DMS79 (cell line): ENCODE measurements around the gene PDE2A.
"Not testable (repeated sequence)": the region's sequence is repeated elsewhere in the genome, so short reads cannot be mapped to it uniquely, and the experiment has no call there.

Source experiments
- DNase-seq: peaks from one replicate; lab custom pipeline; 2025; lab: John Stamatoyannopoulos, UW

Gene PDE2A

DNA sequence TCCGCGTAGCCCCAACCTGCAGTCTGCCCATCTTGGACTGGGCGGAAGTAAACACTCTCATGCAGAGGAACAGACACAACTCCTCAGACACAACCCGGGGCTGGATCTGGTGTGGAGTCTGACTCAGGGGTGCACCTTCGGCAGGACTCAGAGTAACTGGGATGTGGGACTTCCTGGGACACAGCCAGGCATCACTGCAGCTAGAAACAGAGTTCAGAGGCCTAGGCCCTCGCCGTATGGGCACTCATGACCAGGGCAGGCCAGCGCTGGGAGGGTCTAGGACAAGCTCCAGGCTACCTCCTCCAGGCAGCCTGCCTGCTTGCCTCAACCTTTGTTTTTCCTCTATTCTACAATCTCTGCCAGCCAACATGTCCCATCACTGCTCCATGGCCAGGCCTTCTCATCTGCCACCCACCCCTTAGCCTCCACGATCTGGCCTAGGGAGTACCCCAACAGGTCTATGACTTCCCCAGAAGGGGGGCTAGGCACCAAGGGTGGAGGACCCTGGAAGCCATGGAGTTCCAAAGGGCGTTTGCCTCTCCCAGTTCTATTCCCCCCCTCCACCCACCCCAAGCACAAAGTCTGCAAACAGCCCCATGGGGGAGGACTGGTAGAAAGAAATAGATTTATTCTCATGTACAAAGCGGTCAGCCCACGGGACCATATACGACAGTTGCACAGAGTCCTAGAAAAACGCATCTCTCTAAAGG, 98.5 kb downstream of the PDE2A start:
- no peak for DNase-seq

DNA sequence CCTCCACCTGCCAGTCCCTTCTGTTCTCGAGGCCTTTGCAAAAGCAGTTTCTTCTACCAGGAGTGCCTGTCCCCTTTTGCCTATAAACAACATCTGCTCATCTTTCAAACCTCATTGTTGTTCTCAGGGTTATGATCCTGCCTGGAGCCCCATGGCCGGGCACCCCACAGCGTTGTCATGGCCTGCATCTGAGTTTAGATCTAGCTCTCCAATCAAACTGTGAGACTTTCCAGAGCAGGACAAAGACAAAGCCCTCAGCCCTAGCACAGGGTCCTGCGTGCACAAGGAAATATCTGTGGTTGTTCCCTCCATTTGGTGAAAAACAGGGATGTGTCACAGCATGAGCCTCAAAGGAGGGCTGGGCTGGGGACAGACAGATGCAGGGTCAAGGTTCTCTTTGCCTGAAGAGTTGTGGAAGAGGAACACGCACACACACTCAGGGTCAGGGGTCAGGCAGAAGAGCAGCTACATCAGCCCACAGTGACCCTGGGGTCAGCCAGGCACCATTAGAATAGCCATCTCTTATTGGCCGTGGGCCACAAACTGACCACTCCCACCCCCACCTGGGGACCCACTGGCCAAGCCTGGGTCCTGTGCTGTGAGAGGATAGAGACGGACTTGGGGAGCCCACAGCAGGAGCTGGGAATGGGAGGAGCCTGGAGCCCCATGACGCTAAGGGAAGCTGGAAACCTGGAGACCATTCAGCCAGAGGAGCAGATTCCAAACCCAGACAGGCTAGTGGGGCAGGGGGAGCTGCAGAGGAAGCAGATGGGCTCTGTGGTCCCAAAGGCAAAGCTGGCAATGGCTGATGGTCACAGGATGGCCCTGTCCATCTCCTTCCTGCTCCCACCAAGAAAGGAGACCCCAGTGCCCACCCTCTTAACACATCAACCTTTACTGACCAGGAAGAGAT, 99.4 kb downstream of the PDE2A start:
- no peak for DNase-seq

DNA sequence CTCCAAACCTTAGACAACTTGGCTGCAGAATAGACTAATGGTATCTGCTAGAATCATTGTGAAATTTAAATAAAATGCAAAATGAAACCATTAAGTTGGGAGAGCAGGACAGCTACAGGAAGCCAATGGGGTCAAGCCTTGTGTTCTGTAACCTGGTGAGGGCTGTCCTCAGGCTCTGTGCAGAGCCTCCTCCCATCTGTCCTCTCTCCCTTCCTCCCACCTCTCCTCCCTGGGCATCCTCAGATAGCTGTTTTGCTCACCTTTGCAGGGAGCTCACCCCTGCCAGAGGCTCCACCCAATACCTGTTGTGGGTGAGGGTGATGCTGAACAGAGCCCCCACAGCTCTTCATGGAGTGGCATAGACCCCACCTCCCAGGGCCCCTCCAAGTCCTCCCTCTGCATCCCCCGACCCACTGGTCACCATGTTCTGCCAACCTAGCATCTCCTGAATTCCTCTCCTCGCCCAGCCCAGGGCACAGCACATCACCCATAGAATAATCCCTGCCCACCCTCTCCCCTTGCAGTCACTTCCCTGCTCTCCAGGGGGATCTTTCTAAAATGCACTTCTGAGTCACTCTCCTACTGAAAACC, 100.3 kb downstream of the PDE2A start:
- DNase-seq, result no peak

DNA sequence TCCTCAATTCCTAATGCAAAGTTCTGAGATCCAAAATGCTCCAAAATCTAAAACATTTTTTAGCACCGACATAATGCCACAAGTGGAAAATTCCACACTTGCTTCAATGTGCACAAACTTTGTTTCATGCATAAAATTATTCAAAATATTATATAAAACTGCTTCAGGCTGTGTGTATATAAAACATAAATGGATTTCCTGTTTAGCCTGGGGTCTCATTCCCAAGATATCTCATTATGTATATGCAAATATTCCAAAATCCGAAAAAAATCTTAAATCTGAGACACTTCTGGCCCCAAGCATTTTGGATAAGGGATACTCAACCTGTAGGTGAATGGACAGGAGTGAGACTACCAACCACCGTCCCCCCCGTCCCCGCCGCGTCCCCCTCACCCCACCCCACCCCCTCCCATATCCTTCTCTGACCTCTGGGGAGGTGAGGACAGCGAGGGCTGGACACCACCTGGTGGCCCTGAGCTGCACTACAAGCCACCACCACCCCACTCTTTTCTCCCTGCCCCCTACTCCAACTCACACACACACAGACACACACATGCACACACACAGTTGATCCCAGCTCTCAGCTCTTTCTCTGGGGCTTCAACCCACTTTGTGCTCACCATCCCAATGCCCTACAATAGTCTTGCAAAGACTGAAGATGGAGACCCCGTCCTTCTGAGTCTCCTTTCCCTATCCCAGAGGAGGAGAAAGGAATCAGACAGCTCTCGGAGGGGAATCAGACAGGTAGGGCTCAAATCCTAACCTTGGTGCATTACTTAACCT, 101.0 kb downstream of the PDE2A start:
- DNase-seq, result no peak

DNA sequence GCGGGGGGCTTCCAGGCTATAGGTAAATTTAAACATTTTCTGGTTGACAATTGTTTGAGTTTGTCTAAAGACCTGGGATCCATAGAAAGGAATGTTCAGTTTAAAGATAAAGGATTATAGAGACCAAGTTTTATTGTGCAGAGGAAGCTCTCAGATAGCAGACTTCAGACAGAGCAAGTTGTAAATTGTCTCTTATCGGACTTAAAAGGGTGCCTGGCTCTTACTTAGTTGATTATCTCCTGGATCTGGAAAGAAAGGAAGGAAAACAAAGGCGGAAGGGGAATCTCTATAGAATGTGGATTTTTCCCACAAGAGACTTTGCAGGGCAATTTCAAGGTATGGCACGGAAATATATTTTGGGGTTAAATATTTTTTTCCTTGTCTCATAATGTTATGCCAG, 101.7 kb downstream of the PDE2A start:
- DNase-seq, result not testable (repeated sequence)

DNA sequence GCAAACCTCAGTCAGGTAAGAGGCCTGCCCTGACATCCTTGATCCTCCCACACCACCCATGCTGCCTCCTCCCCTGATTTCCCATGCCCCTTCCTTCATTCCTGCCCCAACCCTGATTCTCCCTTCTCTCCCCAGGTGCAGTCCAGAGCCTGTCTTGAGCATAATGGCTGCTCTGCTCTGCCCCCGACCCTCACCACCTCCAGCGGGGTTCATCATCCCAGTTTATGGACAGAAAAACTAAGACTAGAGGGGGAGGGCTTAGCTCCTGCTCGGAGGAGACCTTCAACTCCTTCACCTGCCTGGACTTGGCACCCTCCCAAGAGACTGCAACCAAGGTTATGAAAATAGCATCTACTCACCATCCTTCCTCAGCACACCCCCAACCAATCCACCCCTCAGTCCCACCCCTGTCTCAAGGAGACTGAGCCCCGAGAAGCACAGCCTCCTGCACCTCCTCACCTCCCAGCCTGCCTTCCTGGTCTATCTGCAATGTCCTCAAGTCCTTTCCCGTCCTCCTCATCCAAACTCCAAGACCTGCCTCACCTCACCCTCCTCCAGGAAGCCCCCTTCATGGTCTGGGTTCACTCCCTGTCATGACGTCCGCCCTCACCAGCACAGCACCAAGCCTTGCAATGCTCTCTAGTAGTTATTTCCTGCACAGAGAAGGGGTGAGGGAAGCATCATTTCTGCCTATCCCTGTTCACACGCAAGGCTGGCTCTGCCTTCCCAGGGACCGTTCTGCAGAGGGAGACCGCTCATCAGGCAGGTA, 103.1 kb downstream of the PDE2A start:
- DNase-seq, result no peak

DNA sequence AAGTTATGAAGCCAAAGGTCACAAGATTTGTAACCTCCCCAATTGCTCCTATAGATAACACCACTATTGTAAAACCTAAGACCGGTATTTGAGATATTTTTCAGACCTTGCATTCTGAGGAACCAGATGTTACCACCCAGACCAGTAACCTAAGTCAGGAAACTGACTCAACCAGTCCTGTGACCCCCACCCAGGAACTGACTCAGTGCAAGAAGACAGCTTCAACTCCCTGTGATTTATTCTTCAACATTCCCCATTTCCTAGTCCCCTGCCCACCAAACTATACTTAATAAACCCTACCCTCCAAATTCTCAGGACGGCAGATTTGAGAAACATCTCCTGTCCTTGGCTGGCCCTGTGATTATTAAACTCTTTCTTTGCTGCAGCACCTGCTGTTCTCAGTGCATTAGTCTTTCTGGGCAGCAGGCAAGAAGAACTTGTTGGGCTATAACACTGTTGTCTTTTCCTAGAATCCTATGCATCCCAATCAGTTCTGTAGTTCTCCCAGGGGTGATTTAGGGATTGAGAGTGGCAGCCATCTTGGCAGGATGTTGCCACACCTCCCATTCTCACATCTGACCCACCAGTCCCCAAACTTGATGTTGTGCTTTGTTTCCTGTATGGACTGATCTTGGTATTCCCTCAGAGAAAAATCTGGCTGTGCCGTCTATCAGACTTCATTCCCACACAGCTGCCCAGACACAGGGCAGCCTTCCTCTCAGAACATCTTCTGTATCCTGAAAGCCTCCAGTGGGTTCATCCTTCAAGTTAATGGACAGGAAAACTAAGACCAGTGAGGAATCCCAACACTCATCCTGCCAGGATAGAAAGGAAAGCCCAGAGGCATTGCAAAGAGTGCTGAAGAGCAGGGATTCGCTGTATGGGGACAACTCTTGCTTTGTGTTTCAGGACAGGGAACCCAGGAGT, 104.0 kb downstream of the PDE2A start:
- DNase-seq, result no peak

DNA sequence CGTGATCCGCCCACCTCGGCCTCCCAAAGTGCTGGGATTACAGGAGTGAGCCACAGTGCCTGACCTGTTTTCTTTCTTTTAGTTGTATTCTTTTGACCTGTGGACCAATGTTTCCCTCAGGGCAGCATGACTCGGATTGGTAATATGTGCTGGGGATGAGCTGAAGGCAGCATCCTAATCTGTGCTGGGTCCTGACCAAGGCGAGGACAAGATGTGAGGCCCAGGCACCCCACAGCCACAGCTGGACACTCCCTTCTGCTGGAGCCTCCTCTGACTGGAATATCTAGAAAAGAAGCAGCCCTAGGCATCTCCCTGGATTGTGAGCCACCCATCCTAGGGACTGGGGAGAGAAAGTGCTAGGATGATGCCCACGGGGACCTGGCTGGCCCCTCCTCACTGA, 105.4 kb downstream of the PDE2A start:
- no peak for DNase-seq

DNA sequence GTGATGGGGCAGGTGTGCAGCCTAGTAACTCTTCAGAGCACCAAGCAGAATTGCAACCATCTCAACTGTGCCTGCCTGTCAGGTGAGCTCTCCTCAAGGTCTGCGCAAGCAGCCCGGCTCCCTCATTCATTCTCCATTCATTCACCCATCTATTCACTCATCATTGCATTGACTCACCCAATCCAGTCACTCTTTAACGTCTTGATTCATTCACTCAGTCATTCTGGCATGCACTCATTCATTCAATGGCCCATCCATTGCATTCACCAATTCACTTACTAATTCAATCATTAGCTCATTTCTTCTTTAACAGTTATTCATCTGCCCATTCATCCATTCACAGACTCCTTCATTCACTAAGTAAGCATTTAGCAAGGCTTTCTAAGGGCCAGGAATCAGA, 111.8 kb downstream of the PDE2A start:
- DNase-seq, result no peak

DNA sequence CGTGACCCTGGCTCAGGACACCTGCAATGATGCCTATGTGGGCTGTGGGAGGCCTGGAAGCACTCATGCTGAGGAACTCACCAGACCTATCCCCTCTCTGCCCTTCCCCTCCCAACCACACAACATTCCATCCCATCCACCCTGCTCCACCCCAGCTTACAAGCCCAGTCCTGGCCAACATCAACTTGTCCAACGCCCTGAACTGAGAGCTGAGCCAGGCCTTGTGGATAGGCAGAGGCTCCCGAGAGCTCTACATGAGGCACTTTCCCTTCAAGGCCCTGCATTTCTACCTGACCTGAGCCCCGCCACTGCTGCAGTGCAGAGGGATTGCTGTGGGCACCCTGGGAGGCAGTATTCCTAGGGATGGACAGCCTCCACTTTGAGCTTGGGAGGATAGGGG, 112.4 kb downstream of the PDE2A start:
- no peak for DNase-seq

DNA sequence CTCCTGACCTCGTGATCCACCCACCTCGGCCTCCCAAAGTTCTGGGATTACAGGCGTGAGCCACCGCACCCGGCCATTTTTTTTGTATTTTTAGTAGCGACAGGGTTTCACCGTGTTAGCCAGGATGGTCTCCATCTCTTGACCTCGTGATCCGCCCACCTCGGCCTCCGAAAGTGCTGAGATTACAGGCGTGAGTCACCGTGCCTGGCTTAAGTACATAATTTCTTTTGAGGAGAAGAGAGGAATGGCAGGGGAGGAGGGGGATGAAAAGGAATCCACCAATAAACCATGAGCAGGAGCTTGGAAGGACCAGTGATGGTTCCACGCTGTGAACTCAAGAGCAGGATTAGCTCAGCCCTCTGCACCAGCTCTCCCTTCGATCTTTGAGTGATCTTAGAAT, 113.4 kb downstream of the PDE2A start:
- not testable (repeated sequence) for DNase-seq

DNA sequence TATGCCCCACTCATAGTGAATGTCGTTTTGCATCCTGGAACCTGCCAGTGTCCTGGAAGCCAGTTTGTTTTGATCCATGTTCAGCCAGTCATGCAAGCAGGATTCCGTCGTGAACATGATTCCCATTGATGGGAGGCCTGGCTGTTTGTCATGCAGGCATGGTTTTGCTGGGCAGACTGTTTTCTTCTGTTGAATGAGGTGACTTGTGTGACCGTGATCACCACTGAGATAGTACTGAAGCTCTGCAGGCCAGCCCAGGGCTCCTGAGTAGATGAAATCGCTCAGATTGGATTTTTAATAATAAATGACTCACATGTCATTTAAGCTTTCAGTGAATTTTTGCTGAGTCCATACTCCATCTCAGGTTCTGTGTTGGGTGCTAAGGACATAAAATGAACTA, 117.8 kb downstream of the PDE2A start:
- DNase-seq, result no peak

DNA sequence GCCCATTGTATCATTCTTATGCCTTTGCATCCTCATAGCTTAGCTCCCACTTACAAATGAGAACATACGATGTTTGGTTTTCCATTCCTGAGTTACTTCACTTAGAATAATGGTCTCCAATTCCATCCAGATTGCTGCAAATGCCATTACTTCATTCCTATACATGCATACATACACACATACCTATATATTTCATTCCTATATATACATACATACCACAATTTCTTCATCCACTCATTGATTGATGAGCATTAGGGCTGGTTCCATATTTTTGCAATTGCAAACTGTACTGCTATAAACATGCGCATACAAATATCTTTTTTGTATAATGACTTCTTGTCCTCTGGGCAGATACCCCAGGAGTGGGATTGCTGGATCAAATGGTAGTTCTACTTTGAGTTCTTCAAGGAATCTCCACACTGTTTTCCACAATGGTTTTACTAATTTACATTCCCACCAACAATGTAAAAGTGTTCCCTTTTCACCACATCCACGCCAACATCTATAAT, 119.2 kb downstream of the PDE2A start:
- DNase-seq, result not testable (repeated sequence)

DNA sequence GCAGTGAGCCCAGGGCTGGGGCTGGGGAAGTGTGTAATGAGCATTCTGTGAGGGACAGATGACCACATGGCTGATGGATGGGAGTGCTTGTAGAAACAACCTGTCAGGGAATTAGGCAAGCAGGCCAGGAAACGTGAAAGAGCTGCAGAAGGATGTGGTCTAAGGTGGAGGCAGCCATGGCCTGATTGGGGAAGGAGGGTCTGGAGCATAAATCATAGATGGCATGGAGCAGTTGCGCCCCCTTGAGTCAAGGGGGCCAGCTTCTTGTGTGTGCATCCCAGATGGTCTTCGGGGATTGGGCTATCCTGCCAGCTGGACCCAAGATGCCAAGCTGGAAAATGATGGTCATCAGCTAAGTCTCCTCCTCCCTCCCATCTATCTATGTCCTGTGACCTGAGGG, 120.5 kb downstream of the PDE2A start:
- no peak for DNase-seq

DNA sequence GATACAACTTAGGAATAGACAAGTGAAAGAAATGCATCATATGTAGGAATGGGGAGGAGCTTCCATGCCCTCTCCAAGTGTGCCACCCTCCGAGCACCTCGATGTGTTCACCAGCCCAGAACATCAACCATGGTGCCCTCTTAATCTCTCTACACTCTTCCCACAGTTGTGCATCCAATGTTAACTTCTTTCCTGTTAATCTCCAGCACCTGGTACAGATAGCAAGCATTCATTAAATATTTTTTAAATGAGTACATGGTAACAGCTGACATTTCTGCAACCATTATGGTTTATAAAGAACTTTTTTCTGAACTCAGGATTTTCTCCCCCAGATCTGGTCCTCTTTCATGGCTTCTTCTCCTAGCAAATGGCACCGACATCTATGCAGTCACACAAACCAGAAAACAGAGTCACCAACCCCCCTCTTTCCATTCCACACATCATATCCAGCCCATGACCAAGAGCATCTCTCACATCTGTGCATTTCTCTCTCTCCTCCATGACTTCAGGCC, 121.8 kb downstream of the PDE2A start:
- DNase-seq, result no peak

DNA sequence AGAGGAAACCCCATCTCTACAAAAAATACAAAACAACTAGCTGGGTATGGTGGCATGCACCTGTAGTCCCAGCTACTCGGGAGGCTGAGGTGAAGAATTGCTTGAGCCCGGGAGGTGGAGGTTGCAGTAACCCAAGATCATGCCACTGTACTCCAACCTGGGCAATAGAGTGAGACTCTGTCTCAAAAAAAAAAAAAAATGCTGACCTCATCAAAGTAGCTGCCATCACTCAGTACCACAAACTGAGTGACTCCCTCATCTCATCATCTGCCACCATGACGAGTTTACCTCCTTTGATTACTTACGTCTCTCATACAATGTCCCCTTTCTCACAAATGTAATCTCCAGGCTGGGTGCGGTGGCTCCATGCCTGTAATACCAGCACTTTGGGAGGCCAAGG, 122.7 kb downstream of the PDE2A start:
- DNase-seq, result no peak

DNA sequence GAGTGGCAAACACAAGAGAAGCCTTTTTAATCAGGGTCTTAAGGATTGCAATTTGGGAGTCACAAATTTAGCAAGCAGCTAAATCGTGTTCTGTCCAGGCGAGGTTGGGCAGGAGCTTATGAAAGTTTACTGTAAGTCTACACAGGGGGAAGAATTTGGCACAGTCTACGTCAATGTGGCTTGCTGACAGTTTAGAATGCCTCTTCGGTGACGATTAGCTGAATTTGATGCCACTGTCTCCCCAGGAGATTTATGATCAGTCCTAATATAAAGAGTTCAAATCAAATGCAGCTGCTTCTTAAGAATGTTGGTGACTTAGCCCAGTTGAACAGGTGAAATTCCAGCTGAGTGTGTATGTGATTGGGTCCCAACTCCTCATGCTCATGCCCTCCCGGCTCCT, 125.8 kb downstream of the PDE2A start:
- no peak for DNase-seq

DNA sequence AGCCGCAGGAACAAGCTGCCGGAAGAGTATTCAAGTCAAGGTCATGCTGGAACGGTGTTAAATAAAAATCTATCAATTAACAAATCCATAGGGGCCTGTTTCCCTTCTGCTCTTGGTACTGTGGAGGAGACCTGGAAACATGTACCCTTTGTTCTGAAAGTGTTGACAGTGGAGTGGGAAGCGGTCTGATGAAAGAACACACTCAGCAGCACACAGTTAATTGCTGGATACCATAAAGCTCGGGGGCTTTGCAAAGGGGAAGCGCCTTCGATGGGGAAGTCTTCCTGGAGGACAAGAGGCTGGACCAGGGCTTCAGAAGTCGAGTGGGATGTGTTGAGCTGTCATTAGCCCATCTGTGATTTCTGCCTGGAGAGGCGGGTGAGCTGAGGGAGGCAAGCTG, 127.4 kb downstream of the PDE2A start:
- DNase-seq, result no peak

DNA sequence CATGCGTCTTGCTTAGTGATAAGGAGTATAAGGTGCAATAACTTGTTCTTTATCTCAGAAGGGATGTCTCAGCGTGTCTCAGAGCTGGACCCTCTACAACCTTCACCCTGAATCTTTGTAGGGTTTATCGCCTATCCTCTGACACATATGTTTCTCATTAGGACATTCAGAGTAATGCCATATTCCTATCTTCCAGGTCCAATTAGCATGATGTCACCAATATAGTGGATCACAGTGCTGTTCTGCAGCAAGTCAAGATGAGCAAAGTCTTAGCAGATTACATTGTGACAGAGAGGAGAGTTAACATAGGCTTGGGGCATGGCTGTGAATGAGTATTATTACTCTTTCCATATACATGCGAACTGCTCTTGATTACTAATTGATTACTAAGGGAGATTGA, 129.6 kb downstream of the PDE2A start:
- no peak for DNase-seq
